Hepatocyte (in vitro differentiated cells): ENCODE data around the gene KIAA0513. TPM values are rescaled to one million over a fixed set of nuclear protein-coding genes. Genes with fewer than 3 reads are reported as not detected.

Source experiments
- DNase-seq: peaks from one replicate; pipeline ENCODE4 v3.0.0-alpha.2; 2016; ENCODE audit warnings: low spot score
- H2AFZ ChIP-seq: fragments of 200-600 bp; sonication (generic); 2 replicates; pipeline ENCODE4 v1.6.0; 2016; ENCODE audit warnings: antibody characterized with exemption, mild to moderate bottlenecking
- H3K27ac ChIP-seq: fragments of 200-600 bp; sonication (generic); 2 replicates; pipeline ENCODE4 v1.5.1; 2016; ENCODE audit warnings: mild to moderate bottlenecking
- H3K27me3 ChIP-seq: fragments of 200-600 bp; sonication (generic); 2 replicates; pipeline ENCODE4 v1.6.1; 2016
- H3K36me3 ChIP-seq: fragments of 200-600 bp; sonication (generic); replicated peaks from 2 replicates; pipeline ENCODE4 v1.5.1; 2016; ENCODE audit warnings: low read depth; ENCODE audit not compliant: insufficient read depth
- H3K4me1 ChIP-seq: fragments of 200-600 bp; sonication (generic); 2 replicates; pipeline ENCODE4 v1.5.1; 2016; ENCODE audit warnings: mild to moderate bottlenecking, moderate library complexity; ENCODE audit not compliant: insufficient read depth
- H3K4me2 ChIP-seq: fragments of 200-600 bp; sonication (generic); 2 replicates; pipeline ENCODE4 v1.6.0; 2016
- H3K4me3 ChIP-seq: fragments of 200-600 bp; sonication (generic); 2 replicates; pipeline ENCODE4 v1.5.1; 2016; ENCODE audit warnings: mild to moderate bottlenecking
- H3K79me2 ChIP-seq: fragments of 200-600 bp; sonication (generic); 2 replicates; pipeline ENCODE4 v1.6.0; 2017; ENCODE audit warnings: mild to moderate bottlenecking
- H3K9me2 ChIP-seq: fragments of 200-600 bp; sonication (generic); replicated peaks from 2 replicates; pipeline ENCODE4 v1.6.0; 2017; ENCODE audit warnings: mild to moderate bottlenecking; ENCODE audit not compliant: insufficient read depth
- H3K9me3 ChIP-seq: fragments of 200-600 bp; sonication (generic); 2 replicates; pipeline ENCODE4 v1.5.1; 2016; ENCODE audit warnings: low read depth, mild to moderate bottlenecking
- H4K20me1 ChIP-seq: fragments of 200-600 bp; sonication (generic); 2 replicates; pipeline ENCODE4 v1.6.0; 2016; ENCODE audit warnings: mild to moderate bottlenecking; ENCODE audit not compliant: insufficient read depth, poor library complexity, severe bottlenecking
- CTCF ChIP-seq: fragments of 200-600 bp; sonication (generic); IDR thresholded peaks from 2 replicates; pipeline ENCODE4 v1.5.1; 2016; ENCODE audit warnings: antibody characterized with exemption, mild to moderate bottlenecking; ENCODE audit not compliant: poor library complexity
- EZH2 ChIP-seq: fragments of 200-600 bp; sonication (generic); IDR thresholded peaks from 2 replicates; pipeline ENCODE4 v1.6.1; 2016; ENCODE audit warnings: antibody characterized with exemption, mild to moderate bottlenecking, borderline replicate concordance
- EZH2phosphoT487 ChIP-seq: fragments of 200-600 bp; sonication (generic); IDR thresholded peaks from one replicate; pipeline ENCODE4 v1.6.1; 2018; ENCODE audit warnings: antibody characterized with exemption, mild to moderate bottlenecking, low read depth, moderate library complexity; ENCODE audit not compliant: unreplicated experiment, severe bottlenecking
- WGBS: methylation state at CpG from one replicate; pipeline ENCODE4 v1.1.6; 2016; ENCODE audit warnings: low lambda C conversion rate; ENCODE audit errors: missing lambda C conversion rate; 5-methylcytosine and 5-hydroxymethylcytosine counted together
- polyA plus RNA-seq: library from polyadenylated mRNA; unstranded; fragments of >200 nt; fragmentation: Nextera tagmentation; extraction: Ambion mirVana; gene quantifications from 2 replicates; pipeline ENCODE4 v1.2.1, GENCODE V29; 2016
- total RNA-seq: library from RNA; depleted of rRNA; stranded (reverse); fragments of >200 nt; gene quantifications from 2 replicates; pipeline ENCODE4 v1.2.3, GENCODE V29; 2014

The KIAA0513 gene
- total and polyA plus RNA-seq, 2 experiments from 2014 or later, result 10.1 to 14.9 TPM

GRCh38 chr16:85085721-85086120, 58.1 kb downstream of the KIAA0513 start:
- Histone ChIP-seq H3K9me3 (no peaks in the 10 kb centered on the region), H2AFZ (no peak overlapping the region), H3K4me3 (no peak overlapping the region), H4K20me1 (no peaks in the 10 kb centered on the region), H3K27ac (no peak overlapping the region), H3K4me1 (peaks cover 35% of the 10 kb centered on the region), H3K36me3 (no peaks in the 10 kb centered on the region), H3K79me2 (no peaks in the 10 kb centered on the region), H3K27me3 (no peaks in the 10 kb centered on the region), H3K4me2 (no peak overlapping the region), H3K9me2 (no peaks in the 10 kb centered on the region)
- DNase-seq, result no peak
- TF ChIP-seq EZH2 (no peak), EZH2phosphoT487 (no peak), CTCF (no peak)
- WGBS, result 95% methylated on average over 17 of the region's 17 CpGs

- Histone ChIP-seq H3K4me3 (no peak overlapping the region), H3K27ac (no peak overlapping the region), H3K4me2 (no peak overlapping the region), H3K36me3 (no peaks in the 10 kb centered on the region), H3K27me3 (no peaks in the 10 kb centered on the region), H3K9me3 (no peaks in the 10 kb centered on the region), H3K79me2 (no peaks in the 10 kb centered on the region), H2AFZ (no peak overlapping the region), H3K4me1 (peaks cover 33% of the 10 kb centered on the region), H4K20me1 (no peaks in the 10 kb centered on the region), H3K9me2 (no peaks in the 10 kb centered on the region)
- WGBS, result 86% methylated on average over 35 of the region's 37 CpGs
- DNase-seq, result peak; percentile 67
- TF ChIP-seq EZH2phosphoT487 (no peak), CTCF (peak; percentile 60)
Observed at GRCh38 chr16:85086347-85087291, 59.0 kb downstream of the KIAA0513 start.

- no peaks in the 10 kb centered on the region for H4K20me1 ChIP-seq
- DNase-seq, result no peak
- TF ChIP-seq EZH2phosphoT487 (no peak), CTCF (no peak), EZH2 (no peak)
- H2AFZ ChIP-seq, result no peak overlapping the region
- no peak overlapping the region for H3K27ac ChIP-seq
- H3K9me3 ChIP-seq, result no peaks in the 10 kb centered on the region
- no peaks in the 10 kb centered on the region for H3K9me2 ChIP-seq
- H3K36me3 ChIP-seq, result no peaks in the 10 kb centered on the region
- peaks cover 22% of the 10 kb centered on the region for H3K4me1 ChIP-seq
- H3K4me3 ChIP-seq, result no peak overlapping the region
- no peak overlapping the region for H3K4me2 ChIP-seq
- 97% methylated on average over 21 of the region's 21 CpGs for WGBS
- no peaks in the 10 kb centered on the region for H3K79me2 ChIP-seq
- no peaks in the 10 kb centered on the region for H3K27me3 ChIP-seq
Observed at GRCh38 chr16:85087899-85088569, 60.4 kb downstream of the KIAA0513 start.
